IPS-20b (cell line): ENCODE measurements around the gene LIME1.

Experiments
- H3K27ac ChIP-seq: one replicate; pipeline ENCODE4 v1.5.1; 2013; ENCODE audit warnings: low read length
- H3K27me3 ChIP-seq: 2 replicates; pipeline ENCODE4 v1.6.1; 2013; ENCODE audit warnings: mild to moderate bottlenecking, low read length, inconsistent platforms; ENCODE audit not compliant: insufficient read depth
- H3K36me3 ChIP-seq: 2 replicates; pipeline ENCODE4 v1.6.1; 2013; ENCODE audit warnings: low read depth, mild to moderate bottlenecking, inconsistent platforms, low read length, moderate library complexity; ENCODE audit not compliant: insufficient read depth
- H3K4me1 ChIP-seq: 2 replicates; pipeline ENCODE4 v1.6.1; 2013; ENCODE audit warnings: mild to moderate bottlenecking, control low read depth, inconsistent platforms, low read length, moderate library complexity; ENCODE audit not compliant: insufficient read depth
- H3K4me3 ChIP-seq: 2 replicates; pipeline ENCODE4 v1.5.1; 2013; ENCODE audit warnings: mild to moderate bottlenecking, low read length, inconsistent platforms
- H3K9ac ChIP-seq: 2 replicates; pipeline ENCODE4 v1.6.1; 2013; ENCODE audit warnings: low read depth, mild to moderate bottlenecking, inconsistent platforms, low read length, moderate library complexity
- H3K9me3 ChIP-seq: 2 replicates; pipeline ENCODE4 v1.6.1; 2013; ENCODE audit warnings: mild to moderate bottlenecking, low read depth, low read length, inconsistent platforms; ENCODE audit not compliant: insufficient read depth

LIME1 gene

DNA sequence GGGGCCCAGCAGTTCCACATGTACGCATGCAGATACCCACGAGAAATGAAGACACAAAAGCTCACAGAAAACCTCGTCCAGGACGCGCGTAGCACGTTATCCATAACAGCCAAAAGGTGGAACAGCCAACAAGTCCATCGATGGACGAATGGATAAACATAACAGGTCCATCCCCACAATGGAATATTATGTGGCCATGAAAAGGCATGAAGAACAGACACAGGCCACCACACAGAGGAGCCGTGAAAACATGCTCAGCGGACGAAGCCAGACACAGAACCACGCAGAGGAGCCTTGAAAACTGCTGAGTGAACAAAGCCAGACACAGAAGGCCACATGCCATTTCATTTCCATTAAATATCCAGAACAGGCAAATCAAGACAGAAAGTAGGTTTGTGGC lies 41.1 kb downstream of the LIME1 start:
- Histone ChIP-seq H3K4me1 (no peaks in the 10 kb centered on the region; the same call in none of the 2 replicates), H3K27me3 (no peaks in the 10 kb centered on the region), H3K4me3 (no peak overlapping the region), H3K9ac (no peak overlapping the region), H3K36me3 (no peaks in the 10 kb centered on the region), H3K9me3 (no peaks in the 10 kb centered on the region), H3K27ac (no peak overlapping the region)

DNA sequence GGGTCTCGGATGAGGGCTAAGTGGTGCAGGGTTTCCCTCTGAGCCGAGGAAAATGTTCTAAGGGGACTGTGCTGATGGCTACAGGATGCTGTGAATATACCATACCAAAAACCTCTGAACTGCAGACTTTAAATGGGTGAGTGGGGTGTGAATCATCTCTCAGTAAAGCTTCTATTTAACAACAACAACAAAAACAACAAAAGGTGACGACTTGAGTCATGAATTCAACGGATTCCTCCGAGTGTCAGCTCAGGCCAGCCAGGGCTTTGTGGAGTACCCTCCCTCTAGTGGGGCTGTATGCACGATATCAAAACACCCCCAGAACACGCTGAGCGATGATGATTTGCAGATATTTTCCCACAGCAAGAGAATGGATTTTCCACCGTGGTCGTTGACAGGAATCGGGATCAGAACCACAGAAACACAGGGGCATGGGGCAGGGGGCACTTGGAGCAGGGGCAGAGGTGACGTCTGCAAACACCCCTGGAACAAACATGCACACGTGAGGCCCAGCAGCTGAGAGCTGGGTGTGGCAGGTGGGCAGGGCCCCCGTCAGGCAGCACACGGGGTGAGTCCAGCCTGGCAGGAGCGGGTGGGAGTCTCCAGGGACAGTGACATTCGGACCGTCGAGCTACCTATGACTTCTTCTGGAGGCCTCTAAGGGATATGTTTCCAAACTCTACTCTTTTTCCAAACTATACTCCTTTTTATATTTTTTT lies 41.7 kb downstream of the LIME1 start:
- Histone ChIP-seq H3K36me3 (no peaks in the 10 kb centered on the region), H3K27ac (no peak overlapping the region), H3K4me1 (no peaks in the 10 kb centered on the region; the same call in none of the 2 replicates), H3K27me3 (no peaks in the 10 kb centered on the region), H3K9me3 (no peaks in the 10 kb centered on the region), H3K9ac (no peak overlapping the region), H3K4me3 (no peak overlapping the region)

DNA sequence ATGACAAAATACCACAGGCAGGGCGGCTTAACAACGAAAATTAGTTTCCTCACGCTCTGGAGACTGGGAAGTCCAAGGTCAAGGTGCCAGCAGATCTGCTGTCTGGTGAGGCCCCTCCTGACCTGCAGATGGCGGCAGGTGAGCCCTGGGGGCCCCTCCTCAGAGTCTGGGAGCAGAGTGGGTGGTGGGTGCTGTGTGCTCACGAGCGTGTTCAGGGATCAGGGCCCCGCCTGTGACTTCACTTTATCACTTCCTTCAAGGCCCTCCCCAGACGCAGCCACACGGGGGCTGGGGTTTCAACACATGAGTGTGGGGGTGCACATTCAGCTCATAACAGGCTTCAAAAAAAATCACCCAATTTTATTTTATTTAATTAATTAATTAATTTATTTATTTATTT lies 42.4 kb downstream of the LIME1 start:
- no peaks in the 10 kb centered on the region for H3K27me3 ChIP-seq
- H3K9ac ChIP-seq, result no peak overlapping the region

DNA sequence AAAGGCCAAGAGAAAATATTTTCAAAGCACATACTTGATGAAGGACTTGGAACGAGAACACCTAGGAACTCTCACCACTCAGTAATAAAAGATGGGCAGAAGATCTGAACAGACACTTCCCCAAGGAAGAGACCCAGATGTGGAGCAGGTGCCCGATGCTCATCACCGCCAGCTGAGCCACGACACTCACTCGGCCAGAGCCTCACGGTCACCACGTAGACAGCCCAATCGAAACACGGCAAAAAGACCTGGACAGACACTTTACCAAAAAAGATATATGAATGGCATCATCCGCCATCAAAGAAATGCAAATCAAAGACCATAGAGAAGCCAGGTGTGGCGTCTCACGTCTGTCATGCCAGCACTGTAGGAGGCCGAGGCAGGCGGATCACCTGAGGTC lies 44.7 kb downstream of the LIME1 start:
- no peaks in the 10 kb centered on the region for H3K9me3 ChIP-seq
- no peaks in the 10 kb centered on the region; the same call in none of the 2 replicates for H3K4me1 ChIP-seq
- H3K4me3 ChIP-seq, result no peak overlapping the region
- no peaks in the 10 kb centered on the region for H3K27me3 ChIP-seq
- H3K27ac ChIP-seq, result no peak overlapping the region
- H3K36me3 ChIP-seq, result no peaks in the 10 kb centered on the region
- no peak overlapping the region for H3K9ac ChIP-seq

More for the DNA sequence above, 42.4 kb downstream of the LIME1 start:
- H3K9me3 ChIP-seq, result no peaks in the 10 kb centered on the region
- H3K36me3 ChIP-seq, result no peaks in the 10 kb centered on the region
- no peak overlapping the region for H3K27ac ChIP-seq
- no peaks in the 10 kb centered on the region; the same call in none of the 2 replicates for H3K4me1 ChIP-seq
- no peak overlapping the region for H3K4me3 ChIP-seq

DNA sequence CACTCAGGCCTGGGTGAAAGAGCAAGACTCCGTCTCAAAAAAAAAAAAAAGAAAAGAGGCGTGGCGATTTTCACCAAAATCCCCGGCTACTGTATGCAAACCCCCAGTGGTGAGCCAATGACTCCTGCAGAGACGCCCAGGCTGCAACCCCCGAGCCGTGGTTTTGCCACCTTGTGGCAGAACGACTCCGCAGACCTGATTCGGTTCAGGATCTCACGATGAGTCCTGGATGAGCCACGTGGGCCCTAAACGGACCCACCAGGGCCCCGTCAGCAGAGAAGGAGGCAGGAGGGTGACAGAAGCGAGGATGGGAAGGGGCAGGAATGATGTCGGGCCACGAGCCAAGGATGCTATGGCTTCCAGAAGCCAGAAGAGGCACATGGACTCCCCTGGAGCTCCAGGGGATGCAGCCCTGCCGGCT lies 45.6 kb downstream of the LIME1 start:
- no peaks in the 10 kb centered on the region for H3K36me3 ChIP-seq
- no peaks in the 10 kb centered on the region for H3K9me3 ChIP-seq
- no peak overlapping the region for H3K27ac ChIP-seq
- H3K4me3 ChIP-seq, result no peak overlapping the region
- H3K9ac ChIP-seq, result no peak overlapping the region
- no peaks in the 10 kb centered on the region for H3K27me3 ChIP-seq
- no peaks in the 10 kb centered on the region; the same call in 1 of the 2 replicates for H3K4me1 ChIP-seq

DNA sequence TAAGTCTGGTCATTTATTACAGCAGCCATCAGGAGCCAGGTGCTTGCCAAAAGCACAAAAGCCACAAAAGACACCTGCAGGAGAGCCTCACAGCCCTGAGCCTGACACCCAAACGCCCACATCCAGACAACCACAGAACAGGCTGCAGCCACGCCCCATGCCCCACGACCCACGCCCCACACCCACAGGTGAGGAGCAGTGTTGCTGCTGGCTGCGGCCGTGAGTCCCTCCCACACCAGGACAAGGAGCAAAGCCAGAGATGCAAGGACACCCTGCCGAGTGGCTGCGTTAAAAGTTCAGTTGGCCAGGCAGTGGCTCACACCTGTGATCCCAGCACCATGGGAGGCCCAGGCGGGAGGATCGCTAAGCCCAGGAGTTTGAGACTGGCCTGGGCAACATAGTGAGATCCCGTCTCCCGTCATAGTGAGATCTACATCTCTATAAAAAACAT lies 46.1 kb downstream of the LIME1 start:
- Histone ChIP-seq H3K36me3 (no peaks in the 10 kb centered on the region), H3K27me3 (no peaks in the 10 kb centered on the region), H3K4me1 (no peaks in the 10 kb centered on the region; the same call in 1 of the 2 replicates), H3K27ac (no peak overlapping the region), H3K9ac (no peak overlapping the region), H3K4me3 (no peak overlapping the region), H3K9me3 (no peaks in the 10 kb centered on the region)

- H3K4me1 ChIP-seq, result no peaks in the 10 kb centered on the region
- H3K27ac ChIP-seq, result no peak overlapping the region
- H3K36me3 ChIP-seq, result no peaks in the 10 kb centered on the region
- H3K4me3 ChIP-seq, result no peak overlapping the region
- H3K9ac ChIP-seq, result no peak overlapping the region
- no peaks in the 10 kb centered on the region for H3K9me3 ChIP-seq
- H3K27me3 ChIP-seq, result no peaks in the 10 kb centered on the region
Observed at GRCh38 chr20:63783970-63784369, 47.5 kb downstream of the LIME1 start.

GRCh38 chr20:63785691-63786131 lies 49.2 kb downstream of the LIME1 start:
- Histone ChIP-seq H3K27ac (no peak overlapping the region), H3K4me1 (no peaks in the 10 kb centered on the region), H3K27me3 (no peaks in the 10 kb centered on the region), H3K36me3 (0 out of 2 replicates have a peak, but pooled peaks cover 5% of the 10 kb centered on the region), H3K9ac (no peak overlapping the region), H3K9me3 (no peaks in the 10 kb centered on the region), H3K4me3 (no peak overlapping the region)

DNA sequence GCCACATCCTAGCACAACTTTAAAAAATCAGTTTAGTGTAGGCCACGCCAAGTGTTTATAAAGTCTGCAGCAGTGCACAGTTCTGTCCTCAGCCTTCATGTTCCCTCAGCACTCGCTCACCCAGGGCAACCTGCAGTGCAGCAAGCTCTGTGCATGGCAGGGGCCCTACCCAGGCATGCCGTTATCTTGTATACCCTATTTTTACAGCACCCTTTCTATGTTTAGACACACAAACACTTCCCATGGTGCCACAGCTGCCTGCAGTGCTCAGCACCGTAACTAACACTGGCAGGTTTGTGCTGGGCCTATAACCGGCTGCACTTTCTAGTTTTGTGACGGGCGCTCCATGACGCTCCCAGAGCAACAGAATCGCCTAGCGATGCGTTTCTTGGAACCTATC lies 50.8 kb downstream of the LIME1 start:
- no peak overlapping the region for H3K27ac ChIP-seq
- no peak overlapping the region for H3K9ac ChIP-seq
- H3K27me3 ChIP-seq, result no peaks in the 10 kb centered on the region
- H3K9me3 ChIP-seq, result no peaks in the 10 kb centered on the region
- H3K36me3 ChIP-seq, result 0 out of 2 replicates have a peak, but pooled peaks cover 5% of the 10 kb centered on the region
- no peaks in the 10 kb centered on the region for H3K4me1 ChIP-seq
- no peak overlapping the region for H3K4me3 ChIP-seq

GRCh38 chr20:63787749-63788148 lies 51.3 kb downstream of the LIME1 start:
- no peaks in the 10 kb centered on the region for H3K4me1 ChIP-seq
- H3K27ac ChIP-seq, result no peak overlapping the region
- H3K9ac ChIP-seq, result no peak overlapping the region

More at GRCh38 chr20:63787749-63788148, 51.3 kb downstream of the LIME1 start:
- Histone ChIP-seq H3K9me3 (no peaks in the 10 kb centered on the region), H3K4me3 (no peak overlapping the region), H3K27me3 (no peaks in the 10 kb centered on the region), H3K36me3 (0 out of 2 replicates have a peak, but pooled peaks cover 5% of the 10 kb centered on the region)
